Ectodermal cell (in vitro differentiated cells): ENCODE measurements around the gene PDZD7.

Source experiments
- H3K27ac ChIP-seq: 2 replicates; pipeline ENCODE4 v1.7.0; 2013; ENCODE audit warnings: mild to moderate bottlenecking, low read depth, low read length; ENCODE audit not compliant: insufficient read depth, poor library complexity, severe bottlenecking
- H3K27me3 ChIP-seq: 2 replicates; pipeline ENCODE4 v1.7.0; 2013; ENCODE audit warnings: mild to moderate bottlenecking, low read length; ENCODE audit not compliant: insufficient read depth, control insufficient read depth, poor library complexity, severe bottlenecking
- H3K36me3 ChIP-seq: one replicate; pipeline ENCODE4 v1.7.0; 2013; ENCODE audit warnings: low read length; ENCODE audit not compliant: control insufficient read depth, insufficient read depth
- H3K4me1 ChIP-seq: one replicate; pipeline ENCODE4 v1.7.0; 2013; ENCODE audit warnings: low read length; ENCODE audit not compliant: control insufficient read depth, insufficient read depth
- H3K4me3 ChIP-seq: 2 replicates; pipeline ENCODE4 v1.7.0; 2013; ENCODE audit warnings: low read depth, low read length, control low read depth; ENCODE audit not compliant: insufficient read depth
- H3K9me3 ChIP-seq: 2 replicates; pipeline ENCODE4 v1.7.0; 2013; ENCODE audit warnings: mild to moderate bottlenecking, low read length, moderate library complexity; ENCODE audit not compliant: control insufficient read depth
- WGBS, 2 experiments: methylation state at CpG; one replicate each; pipeline ENCODE4 v1.1.7; 2013; ENCODE audit warnings: missing lambda C conversion rate in 2 of 2; 5-methylcytosine and 5-hydroxymethylcytosine counted together

Gene PDZD7

DNA sequence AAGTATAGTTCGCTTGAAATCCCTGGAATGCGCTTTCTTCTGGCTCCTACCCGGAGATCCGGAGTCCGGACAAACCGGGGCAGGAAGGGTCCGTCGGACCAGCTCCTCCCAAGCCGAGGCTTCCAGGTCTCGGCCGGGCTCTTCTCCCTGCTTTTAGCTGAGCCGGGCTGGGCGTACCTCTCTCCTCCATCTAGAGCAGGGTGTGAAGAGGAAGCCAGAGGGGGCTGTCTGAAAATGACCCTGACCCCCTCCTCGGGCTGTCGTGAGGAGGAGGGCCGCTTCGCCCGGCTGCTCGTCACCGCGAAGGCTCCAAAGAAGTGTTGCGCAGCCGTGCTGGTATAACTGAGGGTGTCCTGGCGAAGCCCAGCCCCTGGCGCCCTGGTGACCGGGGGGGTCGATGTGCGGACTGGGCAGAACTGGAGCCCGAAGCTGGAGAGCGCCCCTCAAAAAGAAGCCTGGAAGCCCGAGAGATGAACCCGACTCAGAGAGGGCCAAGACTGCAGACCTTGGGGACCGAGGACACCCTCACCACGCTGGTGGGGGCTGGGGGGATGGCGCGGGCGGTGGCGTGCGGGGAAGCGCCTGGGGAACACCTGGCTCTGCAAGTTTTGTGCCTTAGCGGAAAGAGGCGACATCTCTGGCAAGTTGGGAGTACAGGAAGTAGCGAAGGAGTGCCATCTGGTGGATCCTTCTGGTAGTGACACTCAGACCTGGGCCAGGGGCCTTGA lies 36.6 kb upstream of the PDZD7 start:
- no peak overlapping the region for H3K27ac ChIP-seq
- 0 to 1% methylated on average over 43 of the region's 43 CpGs for WGBS, 2 experiments

DNA sequence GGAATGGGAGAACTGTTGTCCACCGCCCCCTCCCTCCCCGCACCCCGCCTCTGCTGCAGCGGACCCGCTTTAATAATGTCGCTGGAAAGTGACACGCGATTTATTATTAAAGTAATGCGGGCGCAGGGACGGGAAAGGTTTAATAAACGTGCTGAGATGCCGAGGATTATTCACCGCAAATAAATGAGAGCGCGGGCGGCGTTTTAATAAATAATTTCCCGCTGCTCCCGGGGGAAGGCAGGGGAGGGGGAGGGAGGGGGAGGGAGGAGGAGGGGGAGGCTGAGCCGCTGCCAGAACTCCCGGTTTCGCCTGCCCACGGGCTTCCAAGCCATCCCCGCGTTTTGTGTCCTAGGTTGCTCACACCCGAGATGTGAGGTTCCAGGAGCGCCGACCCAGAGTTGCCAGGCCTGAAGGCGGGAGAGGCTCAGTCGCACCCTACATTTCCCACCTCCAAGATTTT lies 36.0 kb upstream of the PDZD7 start:
- no peaks in the 10 kb centered on the region for H3K36me3 ChIP-seq
- H3K9me3 ChIP-seq, result no peaks in the 10 kb centered on the region
- H3K27ac ChIP-seq, result no peak overlapping the region
- peaks cover 28% of the 10 kb centered on the region for H3K4me1 ChIP-seq
- WGBS, 2 experiments, result 1% methylated on average over 30 to 31 of the region's 31 CpGs
- H3K4me3 ChIP-seq, result peak overlapping the region; percentile 39
- H3K27me3 ChIP-seq, result peaks cover 67% of the 10 kb centered on the region

More for the DNA sequence above, 36.6 kb upstream of the PDZD7 start:
- H3K4me3 ChIP-seq, result peak overlapping the region; percentile 39
- peaks cover 67% of the 10 kb centered on the region for H3K27me3 ChIP-seq
- no peaks in the 10 kb centered on the region for H3K9me3 ChIP-seq
- peaks cover 22% of the 10 kb centered on the region for H3K4me1 ChIP-seq
- H3K36me3 ChIP-seq, result no peaks in the 10 kb centered on the region

DNA sequence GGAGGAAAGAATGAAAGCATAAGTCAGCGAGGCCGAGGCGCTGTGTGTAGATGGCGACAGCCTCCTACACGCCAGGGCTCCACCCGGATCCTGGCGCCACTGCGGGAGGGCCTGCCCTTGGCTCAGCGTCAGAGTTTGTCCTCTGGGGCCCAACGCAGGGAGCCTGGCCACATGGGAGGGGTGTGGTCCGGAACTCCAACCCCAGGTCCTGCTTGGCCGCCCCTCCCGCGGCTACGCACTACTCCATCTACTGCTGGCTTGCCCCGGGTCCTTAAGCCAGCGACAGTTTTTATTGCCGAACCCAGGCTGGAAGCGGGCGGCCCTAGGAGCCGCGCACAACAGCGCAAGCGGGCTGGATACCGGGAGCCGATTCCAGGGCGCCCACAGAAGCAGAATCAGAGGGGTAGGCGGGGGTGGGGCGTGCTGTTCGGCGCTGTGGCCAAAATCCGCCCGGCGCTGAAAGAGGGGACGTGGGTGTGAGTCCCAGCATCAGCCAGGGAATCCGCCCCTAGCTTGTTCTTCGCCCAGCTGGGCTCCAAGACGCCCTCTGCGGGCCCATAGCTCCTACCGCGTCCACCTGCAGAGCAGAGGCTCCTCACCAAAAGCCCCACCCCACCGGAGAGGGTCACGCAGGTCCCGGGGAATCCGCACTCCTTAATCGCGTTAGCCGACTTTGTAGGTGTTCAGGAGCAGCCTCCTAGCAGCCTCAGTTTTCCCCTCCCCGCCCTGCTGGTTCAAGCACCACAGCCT lies 35.4 kb upstream of the PDZD7 start:
- peak overlapping the region; percentile 39 for H3K4me3 ChIP-seq
- peaks cover 30% of the 10 kb centered on the region for H3K4me1 ChIP-seq
- no peaks in the 10 kb centered on the region for H3K9me3 ChIP-seq
- no peak overlapping the region for H3K27ac ChIP-seq
- peaks cover 67% of the 10 kb centered on the region for H3K27me3 ChIP-seq
- H3K36me3 ChIP-seq, result no peaks in the 10 kb centered on the region
- 1 to 2% methylated on average over 49 of the region's 49 CpGs for WGBS, 2 experiments

DNA sequence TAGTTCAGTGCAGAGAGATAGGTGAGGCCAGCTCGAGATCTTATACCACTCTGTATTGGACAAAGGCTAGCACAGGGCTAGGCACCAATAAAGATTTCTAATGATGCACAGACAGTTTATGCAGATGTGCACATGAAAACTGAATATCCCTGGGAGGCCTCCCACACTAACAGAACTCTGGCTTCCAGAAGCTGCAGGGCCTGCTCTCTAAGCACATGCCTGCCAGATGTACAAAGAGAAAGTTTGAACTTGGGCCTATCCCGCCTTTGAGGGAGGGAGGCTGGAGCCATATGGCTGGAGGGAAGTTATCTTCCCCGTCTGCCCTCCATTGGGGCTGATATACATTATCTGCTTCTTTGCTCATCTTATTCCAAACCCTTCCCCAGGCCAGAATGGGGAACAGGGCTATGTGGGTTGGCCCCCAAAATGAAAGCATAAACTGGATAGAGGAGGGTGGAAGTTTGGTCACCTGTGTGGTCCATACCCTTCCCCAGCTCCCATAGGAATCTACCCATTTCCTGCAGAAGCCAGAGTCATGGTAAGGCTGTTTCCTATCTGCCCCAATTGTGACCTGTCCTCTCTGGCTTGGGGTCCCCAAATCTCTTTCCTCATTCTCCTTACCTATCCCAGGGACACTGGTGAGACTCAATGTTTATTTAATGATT lies 34.7 kb upstream of the PDZD7 start:
- H3K27ac ChIP-seq, result no peak overlapping the region
- peaks cover 32% of the 10 kb centered on the region for H3K4me1 ChIP-seq
- H3K36me3 ChIP-seq, result no peaks in the 10 kb centered on the region
- WGBS, 2 experiments, result 55 to 82% methylated on average over 2 to 3 of the region's 3 CpGs
- no peak overlapping the region for H3K4me3 ChIP-seq
- no peaks in the 10 kb centered on the region for H3K9me3 ChIP-seq
- peaks cover 69% of the 10 kb centered on the region for H3K27me3 ChIP-seq

DNA sequence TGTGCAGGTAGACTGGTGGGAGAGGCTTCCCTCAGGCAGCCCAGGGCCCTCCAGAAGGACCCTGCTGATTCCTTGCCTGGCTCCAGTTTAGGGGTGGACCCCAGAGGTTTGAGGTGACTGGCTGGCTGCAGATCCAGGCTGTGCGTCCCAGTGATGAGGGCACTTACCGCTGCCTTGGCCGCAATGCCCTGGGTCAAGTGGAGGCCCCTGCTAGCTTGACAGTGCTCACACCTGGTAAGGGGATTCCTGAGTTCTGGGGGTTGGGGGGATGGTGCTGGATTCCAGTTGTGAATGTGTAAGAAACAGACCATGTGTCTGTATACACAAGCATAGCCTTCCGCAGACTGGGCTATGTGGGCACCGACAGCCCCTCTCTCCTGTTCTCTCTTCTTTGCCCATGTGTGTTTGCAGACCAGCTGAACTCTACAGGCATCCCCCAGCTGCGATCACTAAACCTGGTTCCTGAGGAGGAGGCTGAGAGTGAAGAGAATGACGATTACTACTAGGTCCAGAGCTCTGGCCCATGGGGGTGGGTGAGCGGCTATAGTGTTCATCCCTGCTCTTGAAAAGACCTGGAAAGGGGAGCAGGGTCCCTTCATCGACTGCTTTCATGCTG lies 33.6 kb upstream of the PDZD7 start:
- H3K4me1 ChIP-seq, result peaks cover 35% of the 10 kb centered on the region
- H3K27me3 ChIP-seq, result peaks cover 69% of the 10 kb centered on the region
- H3K27ac ChIP-seq, result no peak overlapping the region
- no peaks in the 10 kb centered on the region for H3K9me3 ChIP-seq
- H3K36me3 ChIP-seq, result no peaks in the 10 kb centered on the region
- H3K4me3 ChIP-seq, result no peak overlapping the region
- 83 to 84% methylated on average over 9 of the region's 9 CpGs for WGBS, 2 experiments

DNA sequence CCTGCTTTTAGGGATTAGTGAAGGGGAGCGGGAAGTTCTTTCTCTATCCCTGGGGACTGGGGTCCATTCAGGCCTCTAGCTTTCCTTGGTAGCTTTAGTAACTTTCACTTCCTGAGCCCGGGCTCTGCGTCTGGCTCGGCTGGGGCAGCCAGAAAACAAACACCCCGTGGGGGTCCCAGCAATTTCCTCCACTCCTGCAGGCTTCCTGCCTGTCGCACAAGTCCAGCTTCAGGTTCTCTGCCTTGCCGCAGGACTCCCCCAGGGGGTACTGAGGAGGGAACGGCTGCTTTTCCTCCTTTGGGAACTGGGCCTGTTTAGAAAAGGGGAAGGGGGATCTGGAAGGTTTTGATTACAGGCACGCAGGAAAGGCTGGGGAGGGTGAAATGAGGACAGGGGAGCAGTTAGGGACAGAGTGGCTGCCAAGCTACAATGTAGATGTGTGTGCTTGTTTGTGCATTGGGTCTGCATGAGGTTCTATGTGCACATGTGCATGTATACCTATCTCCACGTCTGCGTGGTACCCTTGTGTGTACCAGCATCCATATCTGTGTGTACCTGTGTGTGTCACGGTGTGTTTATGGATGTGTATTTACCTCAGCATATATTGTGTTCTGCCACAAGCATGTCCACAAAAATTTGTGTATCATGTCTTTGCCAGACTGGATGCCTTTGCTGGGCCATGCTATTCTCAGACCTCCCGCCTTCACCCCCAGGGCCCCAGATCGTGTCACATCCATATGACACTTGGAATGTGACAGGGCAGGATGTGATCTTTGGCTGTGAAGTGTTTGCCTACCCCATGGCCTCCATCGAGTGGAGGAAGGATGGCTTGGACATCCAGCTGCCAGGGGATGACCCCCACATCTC lies 32.9 kb upstream of the PDZD7 start:
- no peaks in the 10 kb centered on the region for H3K36me3 ChIP-seq
- no peaks in the 10 kb centered on the region for H3K9me3 ChIP-seq
- H3K4me3 ChIP-seq, result no peak overlapping the region
- peaks cover 69% of the 10 kb centered on the region for H3K27me3 ChIP-seq
- H3K4me1 ChIP-seq, result peaks cover 37% of the 10 kb centered on the region
- WGBS, 2 experiments, result 24 to 26% methylated on average over 15 of the region's 15 CpGs
- no peak overlapping the region for H3K27ac ChIP-seq

DNA sequence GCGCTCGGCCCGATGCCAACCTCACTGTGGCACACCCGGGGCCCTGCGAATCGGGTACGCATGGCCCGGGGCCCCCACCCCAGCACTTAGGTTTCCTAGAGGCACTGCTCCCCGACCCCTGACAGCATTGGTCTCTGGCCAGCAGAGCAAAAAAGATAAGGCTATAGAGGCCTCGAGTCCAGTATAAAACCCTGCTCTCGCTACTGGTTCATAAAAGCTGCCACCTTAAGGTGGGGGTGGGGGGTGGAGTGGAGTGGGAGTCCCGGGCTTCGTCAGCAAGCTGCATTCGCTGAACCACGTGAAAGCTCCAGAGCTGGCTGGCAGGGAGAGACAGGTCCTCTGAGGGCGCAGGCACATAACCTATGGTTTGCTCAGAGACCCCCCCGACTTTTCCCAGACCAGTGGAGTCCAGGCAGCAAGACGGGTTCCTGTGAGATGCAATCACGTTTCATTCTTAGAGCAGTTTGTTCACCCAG lies 32.2 kb upstream of the PDZD7 start:
- Histone ChIP-seq H3K27me3 (peaks cover 69% of the 10 kb centered on the region), H3K9me3 (no peaks in the 10 kb centered on the region), H3K4me1 (peaks cover 37% of the 10 kb centered on the region), H3K4me3 (peak overlapping the region; percentile 90), H3K36me3 (no peaks in the 10 kb centered on the region), H3K27ac (no peak overlapping the region)
- 8 to 9% methylated on average over 19 of the region's 19 CpGs for WGBS, 2 experiments

DNA sequence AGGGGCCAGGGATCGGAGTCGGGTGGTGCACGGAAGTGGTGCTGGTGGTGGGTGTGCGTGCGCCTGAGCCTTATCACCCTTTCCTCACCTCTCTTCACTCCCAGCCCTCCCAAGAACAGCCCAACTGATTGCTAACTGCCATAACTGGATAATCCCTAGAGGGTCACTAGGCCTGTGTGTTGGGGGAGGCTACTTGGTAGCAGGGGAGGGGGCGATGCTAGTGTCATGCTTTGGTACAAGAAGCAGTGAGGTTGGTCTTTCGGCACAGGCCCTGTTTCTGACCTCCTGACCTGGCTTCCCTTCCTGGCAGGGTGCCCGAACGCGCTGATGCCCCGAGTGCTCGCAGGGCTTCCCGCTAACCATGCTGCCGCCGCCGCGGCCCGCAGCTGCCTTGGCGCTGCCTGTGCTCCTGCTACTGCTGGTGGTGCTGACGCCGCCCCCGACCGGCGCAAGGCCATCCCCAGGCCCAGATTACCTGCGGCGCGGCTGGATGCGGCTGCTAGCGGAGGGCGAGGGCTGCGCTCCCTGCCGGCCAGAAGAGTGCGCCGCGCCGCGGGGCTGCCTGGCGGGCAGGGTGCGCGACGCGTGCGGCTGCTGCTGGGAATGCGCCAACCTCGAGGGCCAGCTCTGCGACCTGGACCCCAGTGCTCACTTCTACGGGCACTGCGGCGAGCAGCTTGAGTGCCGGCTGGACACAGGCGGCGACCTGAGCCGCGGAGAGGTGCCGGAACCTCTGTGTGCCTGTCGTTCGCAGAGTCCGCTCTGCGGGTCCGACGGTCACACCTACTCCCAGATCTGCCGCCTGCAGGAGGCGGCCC lies 31.5 kb upstream of the PDZD7 start:
- Histone ChIP-seq H3K4me3 (peak overlapping the region; percentile 90), H3K9me3 (no peaks in the 10 kb centered on the region), H3K36me3 (no peaks in the 10 kb centered on the region), H3K27me3 (peaks cover 64% of the 10 kb centered on the region), H3K27ac (no peak overlapping the region), H3K4me1 (peaks cover 37% of the 10 kb centered on the region)
- 1 to 2% methylated on average over 62 to 63 of the region's 63 CpGs for WGBS, 2 experiments
